Measurements from ENCODE around the gene HBEGF.
"Not testable (repeated sequence)": the region's sequence is repeated elsewhere in the genome, so short reads cannot be mapped to it uniquely, and the experiment has no call there.

Gene HBEGF

GRCh38 chr5:140360681-140361479 lies 14.5 kb upstream of the HBEGF start:
- no peak for DNase-seq (ENCODE audit: low spot score)

GRCh38 chr5:140360101-140360500 lies 13.7 kb upstream of the HBEGF start, which contains the start of gene SLC4A9:
TSS of gene SLC4A9 (plus strand) at chr5:140360194. CDS start at chr5:140360237, 43 bp downstream.
- no peak for DNase-seq (ENCODE audit: low spot score)

- no peak for DNase-seq (ENCODE audit: low spot score)
These were observed 12.4 kb upstream of the HBEGF start for GRCh38 chr5:140358738-140359310.

GRCh38 chr5:140357726-140358093 lies 11.3 kb upstream of the HBEGF start:
- DNase-seq (ENCODE audit: low spot score): peak; percentile 87

GRCh38 chr5:140356853-140357725 lies 10.7 kb upstream of the HBEGF start:
- DNase-seq (ENCODE audit: low spot score): no peak

GRCh38 chr5:140355546-140355945 lies 9.1 kb upstream of the HBEGF start:
- no peak for DNase-seq (ENCODE audit: low spot score)

GRCh38 chr5:140351609-140352334 lies 5.4 kb upstream of the HBEGF start:
- DNase-seq (ENCODE audit: low spot score): no peak

GRCh38 chr5:140349244-140349643 lies 2.8 kb upstream of the HBEGF start:
- no peak for DNase-seq (ENCODE audit: low spot score)

GRCh38 chr5:140348104-140348503 lies 1.7 kb upstream of the HBEGF start:
- DNase-seq (ENCODE audit: low spot score): no peak

- no peak for DNase-seq (ENCODE audit: low spot score)
These were observed 957 bp upstream of the HBEGF start for GRCh38 chr5:140347360-140347759.

- peak; percentile 83 for DNase-seq (ENCODE audit: low spot score)
These were observed 470 bp downstream of the HBEGF start for GRCh38 chr5:140345919-140346347.

- DNase-seq (ENCODE audit: low spot score): no peak
These were observed 1.6 kb downstream of the HBEGF start for GRCh38 chr5:140344683-140345423.

GRCh38 chr5:140343849-140344248 lies 2.6 kb downstream of the HBEGF start:
- not testable (repeated sequence) for DNase-seq (ENCODE audit: low spot score)

GRCh38 chr5:140342896-140343295 lies 3.5 kb downstream of the HBEGF start:
- DNase-seq (ENCODE audit: low spot score): no peak

- DNase-seq (ENCODE audit: low spot score): no peak
These were observed 4.1 kb downstream of the HBEGF start for GRCh38 chr5:140342287-140342686.

GRCh38 chr5:140341591-140341990 lies 4.8 kb downstream of the HBEGF start:
- no peak for DNase-seq (ENCODE audit: low spot score)

- DNase-seq (ENCODE audit: low spot score): no peak
These were observed 5.7 kb downstream of the HBEGF start for GRCh38 chr5:140340605-140341121.

GRCh38 chr5:140339636-140340035 lies 6.8 kb downstream of the HBEGF start:
- DNase-seq (ENCODE audit: low spot score): no peak

GRCh38 chr5:140338908-140339307 lies 7.5 kb downstream of the HBEGF start:
- DNase-seq (ENCODE audit: low spot score): no peak

GRCh38 chr5:140338336-140338735 lies 8.1 kb downstream of the HBEGF start:
- DNase-seq (ENCODE audit: low spot score): no peak

- no peak for DNase-seq (ENCODE audit: low spot score)
These were observed 8.5 kb downstream of the HBEGF start for GRCh38 chr5:140337880-140338279.

Data from ecto neural progenitor cell (in vitro differentiated cells).